Gastrocnemius medialis (tissue), 4 donors: ENCODE data around the gene KDM4B.

ENCODE experiments used
- POLR2A ChIP-seq, 2 donors: fragments of 450-650 bp; IDR thresholded peaks; one replicate each; pipeline ENCODE4 v1.6.1; 2017; ENCODE audit warnings: antibody characterized with exemption in 2 of 2, mild to moderate bottlenecking in 2 of 2, moderate library complexity in 2 of 2
- TF ChIP-seq, protein P1 (sequence below), 5 experiments: fragments of 450-650 bp in 3 of 5; fragments of 200-600 bp in 2 of 5; sonication (generic) in 2 of 5; IDR thresholded peaks in 4 of 5; conservative IDR thresholded peaks in 1 of 5; 1 replicate in 4 of 5; 2 replicates in 1 of 5; pipeline ENCODE4 v1.5.1; 2016 to 2019; ENCODE audit warnings: antibody characterized with exemption in 5 of 5, mild to moderate bottlenecking in 3 of 5, moderate library complexity in 3 of 5

DNA sequence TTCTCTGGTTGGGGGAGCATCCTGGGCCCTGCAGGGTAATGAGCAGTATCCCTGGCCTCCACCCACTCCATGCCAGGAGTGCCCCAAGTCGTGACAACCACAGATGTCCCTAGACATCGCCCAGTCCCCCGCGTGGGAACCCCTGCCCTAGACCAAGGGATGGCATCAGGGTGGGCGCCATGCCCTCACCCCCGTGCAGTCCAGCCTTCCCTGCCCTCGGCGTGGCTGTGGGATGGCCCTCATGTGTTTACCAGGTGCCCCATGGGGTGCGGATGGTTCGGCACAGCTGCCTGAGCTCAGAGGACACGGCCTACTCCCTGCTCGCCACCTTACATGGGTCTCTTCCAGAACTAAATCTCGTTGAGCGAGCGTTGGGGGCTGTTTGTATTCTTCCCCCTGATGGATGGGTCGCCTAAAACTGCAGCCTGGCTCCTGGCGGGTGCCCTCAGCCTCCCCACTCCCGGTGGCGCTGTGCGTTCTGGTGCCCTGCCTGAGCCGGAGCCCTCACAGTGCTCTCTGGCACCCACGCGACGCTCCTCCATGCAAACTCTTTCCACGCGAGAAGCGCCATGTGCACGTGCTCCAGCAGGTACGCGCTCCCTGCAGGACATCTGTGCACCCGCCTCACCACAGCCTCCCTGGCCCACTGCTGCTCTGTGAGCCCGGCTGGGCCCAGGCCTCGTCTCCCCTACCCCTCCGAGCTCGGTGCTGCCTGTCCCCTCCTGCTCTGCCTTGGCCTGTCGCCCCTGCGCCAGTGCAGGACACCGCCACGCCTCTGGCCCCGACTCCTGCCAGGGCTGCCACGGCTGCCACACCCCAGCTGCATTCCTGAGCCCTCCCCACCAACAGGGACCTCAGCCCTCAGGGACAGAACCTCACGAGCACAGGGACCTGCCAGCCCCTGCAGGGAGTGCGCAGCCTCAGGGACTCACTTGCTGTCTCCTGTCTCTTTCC, 145.0 kb downstream of the KDM4B start:
- TF ChIP-seq, protein P1, sequence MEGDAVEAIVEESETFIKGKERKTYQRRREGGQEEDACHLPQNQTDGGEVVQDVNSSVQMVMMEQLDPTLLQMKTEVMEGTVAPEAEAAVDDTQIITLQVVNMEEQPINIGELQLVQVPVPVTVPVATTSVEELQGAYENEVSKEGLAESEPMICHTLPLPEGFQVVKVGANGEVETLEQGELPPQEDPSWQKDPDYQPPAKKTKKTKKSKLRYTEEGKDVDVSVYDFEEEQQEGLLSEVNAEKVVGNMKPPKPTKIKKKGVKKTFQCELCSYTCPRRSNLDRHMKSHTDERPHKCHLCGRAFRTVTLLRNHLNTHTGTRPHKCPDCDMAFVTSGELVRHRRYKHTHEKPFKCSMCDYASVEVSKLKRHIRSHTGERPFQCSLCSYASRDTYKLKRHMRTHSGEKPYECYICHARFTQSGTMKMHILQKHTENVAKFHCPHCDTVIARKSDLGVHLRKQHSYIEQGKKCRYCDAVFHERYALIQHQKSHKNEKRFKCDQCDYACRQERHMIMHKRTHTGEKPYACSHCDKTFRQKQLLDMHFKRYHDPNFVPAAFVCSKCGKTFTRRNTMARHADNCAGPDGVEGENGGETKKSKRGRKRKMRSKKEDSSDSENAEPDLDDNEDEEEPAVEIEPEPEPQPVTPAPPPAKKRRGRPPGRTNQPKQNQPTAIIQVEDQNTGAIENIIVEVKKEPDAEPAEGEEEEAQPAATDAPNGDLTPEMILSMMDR (IDR thresholded peaks at IDR 0.05 in 4 of 5, conservative IDR thresholded peaks at IDR 0.05 in 1 of 5) = no peak
- TF ChIP-seq POLR2A (IDR thresholded peaks at IDR 0.05) = no peak
